ENCODE results near the gene RNF220.

The RNF220 gene

DNA sequence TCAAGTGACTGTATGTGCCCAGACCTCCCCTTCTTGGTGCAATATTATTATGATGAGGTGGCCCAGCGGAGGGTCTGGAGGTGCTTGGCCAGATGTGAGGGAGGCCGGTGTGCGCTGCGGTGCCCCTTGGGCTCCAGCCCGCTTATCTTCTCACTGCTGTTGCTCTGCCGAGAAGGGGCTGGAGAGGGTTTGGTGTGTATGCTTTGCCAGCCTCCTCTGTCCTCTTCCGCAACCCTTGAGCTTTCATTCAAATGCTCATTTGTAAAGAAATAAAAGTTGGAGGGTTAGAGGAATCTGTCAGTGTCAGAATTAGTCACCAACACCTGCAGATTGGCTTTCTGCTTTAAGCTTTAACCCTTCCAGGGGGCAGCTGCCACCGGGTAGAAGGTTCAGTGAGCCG is 19.7 kb downstream of the RNF220 start:
- no peaks in the 10 kb centered on the region for H4K20me1 ChIP-seq (ENCODE audit: control insufficient read depth, insufficient read depth, low read depth, low read length)
- no peak overlapping the region for H3K27ac ChIP-seq (ENCODE audit: low read depth, low read length)
- H3K9me2 ChIP-seq (replicated peaks; ENCODE audit: control insufficient read depth, low read length) = no peaks in the 10 kb centered on the region
- H3K4me2 ChIP-seq (ENCODE audit: low read length) = no peak overlapping the region
- no peak overlapping the region for H3K4me3 ChIP-seq (ENCODE audit: low read length)
- no peak for TF ChIP-seq EZH2phosphoT487 (IDR thresholded peaks at IDR 0.05; ENCODE audit: borderline replicate concordance, low read length)
- TF ChIP-seq, protein P1, sequence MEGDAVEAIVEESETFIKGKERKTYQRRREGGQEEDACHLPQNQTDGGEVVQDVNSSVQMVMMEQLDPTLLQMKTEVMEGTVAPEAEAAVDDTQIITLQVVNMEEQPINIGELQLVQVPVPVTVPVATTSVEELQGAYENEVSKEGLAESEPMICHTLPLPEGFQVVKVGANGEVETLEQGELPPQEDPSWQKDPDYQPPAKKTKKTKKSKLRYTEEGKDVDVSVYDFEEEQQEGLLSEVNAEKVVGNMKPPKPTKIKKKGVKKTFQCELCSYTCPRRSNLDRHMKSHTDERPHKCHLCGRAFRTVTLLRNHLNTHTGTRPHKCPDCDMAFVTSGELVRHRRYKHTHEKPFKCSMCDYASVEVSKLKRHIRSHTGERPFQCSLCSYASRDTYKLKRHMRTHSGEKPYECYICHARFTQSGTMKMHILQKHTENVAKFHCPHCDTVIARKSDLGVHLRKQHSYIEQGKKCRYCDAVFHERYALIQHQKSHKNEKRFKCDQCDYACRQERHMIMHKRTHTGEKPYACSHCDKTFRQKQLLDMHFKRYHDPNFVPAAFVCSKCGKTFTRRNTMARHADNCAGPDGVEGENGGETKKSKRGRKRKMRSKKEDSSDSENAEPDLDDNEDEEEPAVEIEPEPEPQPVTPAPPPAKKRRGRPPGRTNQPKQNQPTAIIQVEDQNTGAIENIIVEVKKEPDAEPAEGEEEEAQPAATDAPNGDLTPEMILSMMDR (IDR thresholded peaks at IDR 0.05; ENCODE audit: low read depth, low read length, poor library complexity, severe bottlenecking) = no peak
- no peaks in the 10 kb centered on the region for H3K9me3 ChIP-seq (ENCODE audit: control insufficient read depth, insufficient read depth, low read length)
- no peaks in the 10 kb centered on the region for H3K36me3 ChIP-seq (ENCODE audit: control insufficient read depth, low read length)
- H3K4me1 ChIP-seq (ENCODE audit: control insufficient read depth, low read length) = no peaks in the 10 kb centered on the region
- no peaks in the 10 kb centered on the region for H3F3A ChIP-seq (ENCODE audit: control insufficient read depth, insufficient read depth)
- no peaks in the 10 kb centered on the region for H3K79me2 ChIP-seq (ENCODE audit: control insufficient read depth, low read length)
- H3K27me3 ChIP-seq (ENCODE audit: control insufficient read depth, low read length) = peaks cover 92% of the 10 kb centered on the region

DNA sequence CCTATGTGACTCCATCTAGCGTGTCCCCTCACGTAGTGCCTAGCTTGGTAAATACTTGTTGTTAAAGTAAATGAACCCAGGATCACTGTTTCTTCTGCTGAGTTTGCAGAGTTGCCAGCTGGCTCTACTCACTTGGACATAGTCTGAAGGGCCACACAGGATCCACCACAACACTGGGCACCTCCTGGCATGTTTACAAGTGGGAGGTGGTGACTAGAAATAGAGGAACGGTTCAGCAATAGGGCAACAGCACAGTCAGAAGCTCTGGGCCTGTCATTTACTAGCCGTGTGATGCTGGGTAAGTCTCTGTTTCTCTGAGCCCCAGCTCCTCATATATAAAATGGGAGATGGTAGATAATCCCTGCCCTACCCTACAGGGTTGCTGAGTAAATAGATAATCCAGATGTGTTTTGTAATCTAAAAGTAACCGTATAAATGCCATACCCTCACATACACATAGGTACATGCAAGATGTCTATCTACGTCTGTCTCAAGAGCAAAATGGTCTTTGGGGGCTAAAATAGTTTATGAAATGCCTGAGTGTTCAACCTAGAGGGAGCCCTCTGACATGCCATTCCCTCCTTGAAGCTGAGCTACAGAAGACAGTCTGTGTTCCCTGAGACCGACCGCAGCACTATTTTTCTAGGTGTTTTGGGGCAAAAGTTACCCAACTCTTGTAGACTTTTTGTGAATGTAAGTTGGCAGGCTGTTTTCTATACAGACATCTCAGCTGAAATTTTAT is 20.5 kb downstream of the RNF220 start:
- Histone ChIP-seq H4K20me1 (ENCODE audit: control insufficient read depth, insufficient read depth, low read depth, low read length) (no peaks in the 10 kb centered on the region), H3K4me2 (ENCODE audit: low read length) (no peak overlapping the region), H3K79me2 (ENCODE audit: control insufficient read depth, low read length) (no peaks in the 10 kb centered on the region), H3K4me3 (ENCODE audit: low read length) (no peak overlapping the region), H3K9me3 (ENCODE audit: control insufficient read depth, insufficient read depth, low read length) (no peaks in the 10 kb centered on the region), H3K27ac (ENCODE audit: low read depth, low read length) (no peak overlapping the region), H3F3A (ENCODE audit: control insufficient read depth, insufficient read depth) (no peaks in the 10 kb centered on the region), H3K36me3 (ENCODE audit: control insufficient read depth, low read length) (no peaks in the 10 kb centered on the region), H3K9me2 (replicated peaks; ENCODE audit: control insufficient read depth, low read length) (no peaks in the 10 kb centered on the region), H3K27me3 (ENCODE audit: control insufficient read depth, low read length) (peaks cover 84% of the 10 kb centered on the region), H3K4me1 (ENCODE audit: control insufficient read depth, low read length) (no peaks in the 10 kb centered on the region)
- TF ChIP-seq EZH2phosphoT487 (IDR thresholded peaks at IDR 0.05; ENCODE audit: borderline replicate concordance, low read length) = no peak
- TF ChIP-seq, protein P1 (IDR thresholded peaks at IDR 0.05; ENCODE audit: low read depth, low read length, poor library complexity, severe bottlenecking) = no peak

DNA sequence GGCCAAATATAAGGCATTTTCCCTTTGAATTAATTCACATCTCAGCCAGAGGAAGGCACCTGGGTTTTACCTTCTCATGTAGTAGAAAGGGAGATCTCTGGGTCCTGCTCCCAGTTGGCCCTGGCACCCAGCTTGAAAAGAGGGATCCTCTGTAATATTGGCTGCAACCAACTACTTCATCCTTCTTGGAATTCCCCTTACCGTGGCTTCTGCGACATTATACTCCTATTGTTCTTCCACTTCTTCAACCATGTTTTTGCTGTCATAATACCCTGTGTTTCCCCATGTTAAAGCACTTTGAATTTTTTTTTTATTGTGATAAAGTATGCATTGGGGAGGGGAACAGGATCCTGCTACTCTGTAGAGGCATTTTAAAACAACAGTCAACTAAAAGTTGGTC is 26.8 kb downstream of the RNF220 start:
- H3K27ac ChIP-seq (ENCODE audit: low read depth, low read length) = no peak overlapping the region
- no peaks in the 10 kb centered on the region for H3K9me2 ChIP-seq (replicated peaks; ENCODE audit: control insufficient read depth, low read length)
- no peak overlapping the region for H3K4me2 ChIP-seq (ENCODE audit: low read length)
- H4K20me1 ChIP-seq (ENCODE audit: control insufficient read depth, insufficient read depth, low read depth, low read length) = no peaks in the 10 kb centered on the region
- H3K79me2 ChIP-seq (ENCODE audit: control insufficient read depth, low read length) = no peaks in the 10 kb centered on the region
- no peak overlapping the region for H3K4me3 ChIP-seq (ENCODE audit: low read length)
- no peaks in the 10 kb centered on the region for H3K4me1 ChIP-seq (ENCODE audit: control insufficient read depth, low read length)
- no peaks in the 10 kb centered on the region for H3K36me3 ChIP-seq (ENCODE audit: control insufficient read depth, low read length)
- no peaks in the 10 kb centered on the region for H3K9me3 ChIP-seq (ENCODE audit: control insufficient read depth, insufficient read depth, low read length)
- H3K27me3 ChIP-seq (ENCODE audit: control insufficient read depth, low read length) = peaks cover 27% of the 10 kb centered on the region
- no peaks in the 10 kb centered on the region for H3F3A ChIP-seq (ENCODE audit: control insufficient read depth, insufficient read depth)
- TF ChIP-seq EZH2phosphoT487 (IDR thresholded peaks at IDR 0.05; ENCODE audit: borderline replicate concordance, low read length) = no peak
- TF ChIP-seq, protein P1 (IDR thresholded peaks at IDR 0.05; ENCODE audit: low read depth, low read length, poor library complexity, severe bottlenecking) = no peak
